CD4-positive, CD25-positive, alpha-beta regulatory T cell (primary cell): ENCODE data around the gene RAP2A. TPM values are rescaled to one million over a fixed set of nuclear protein-coding genes. Genes with fewer than 3 reads are reported as not detected.

Experiments used
- ATAC-seq, 2 donors: fragments of 150-1000 bp; cut with Tn5 transposase; one replicate each; pipeline ENCODE4 v1.10.0; 2021; ENCODE audit warnings: low read depth in 2 of 2, moderate number of reproducible peaks in 2 of 2, moderate library complexity in 1 of 2
- DNase-seq, 3 donors: peaks; one replicate each; pipeline versions ENCODE4 v3.0.0 to v3.0.0-alpha.2; 2012 to 2022; ENCODE audit warnings: mixed read lengths in 1 of 3
- H3K27ac ChIP-seq: one replicate; pipeline ENCODE4 v1.7.0; 2013; ENCODE audit warnings: mild to moderate bottlenecking, low read length; ENCODE audit not compliant: insufficient read depth, poor library complexity, severe bottlenecking
- H3K27me3 ChIP-seq: one replicate; pipeline ENCODE4 v1.7.0; 2013; ENCODE audit warnings: low read length; ENCODE audit not compliant: control insufficient read depth, insufficient read depth
- H3K36me3 ChIP-seq: one replicate; pipeline ENCODE4 v1.7.0; 2013; ENCODE audit warnings: mild to moderate bottlenecking, low read length, moderate library complexity; ENCODE audit not compliant: control insufficient read depth, insufficient read depth
- H3K4me1 ChIP-seq: 2 replicates; pipeline ENCODE4 v1.7.0; 2013; ENCODE audit warnings: mild to moderate bottlenecking, low read length; ENCODE audit not compliant: insufficient read depth, control insufficient read depth, poor library complexity, severe bottlenecking
- H3K4me3 ChIP-seq: one replicate; pipeline ENCODE4 v1.7.0; 2013; ENCODE audit warnings: low read depth, mild to moderate bottlenecking, low read length, moderate library complexity
- H3K9me3 ChIP-seq, 2 experiments: 1 replicate in 1 of 2; 2 replicates in 1 of 2; pipeline ENCODE4 v1.7.0; 2013; ENCODE audit warnings: low read length in 2 of 2, mild to moderate bottlenecking in 1 of 2, moderate library complexity in 1 of 2; ENCODE audit not compliant: control insufficient read depth in 2 of 2
- H3K27ac Mint-ChIP-seq, 3 donors: one replicate each; pipeline ENCODE4 v1.8.0; 2020 to 2022; ENCODE audit warnings: mild to moderate bottlenecking in 3 of 3, mixed read lengths in 3 of 3, moderate library complexity in 2 of 3
- H3K27me3 Mint-ChIP-seq: one replicate; pipeline ENCODE4 v1.8.0; 2022; ENCODE audit warnings: mild to moderate bottlenecking, mixed read lengths
- H3K36me3 Mint-ChIP-seq: one replicate; pipeline ENCODE4 v1.8.0; 2020; ENCODE audit warnings: mixed read lengths
- H3K4me1 Mint-ChIP-seq, 4 donors: one replicate each; pipeline ENCODE4 v1.8.0; 2020 to 2022; ENCODE audit warnings: mixed read lengths in 4 of 4, mild to moderate bottlenecking in 1 of 4
- H3K4me3 Mint-ChIP-seq, 4 donors: one replicate each; pipeline ENCODE4 v1.8.0; 2020 to 2022; ENCODE audit warnings: mild to moderate bottlenecking in 4 of 4, mixed read lengths in 4 of 4, moderate library complexity in 3 of 4
- H3K9me3 Mint-ChIP-seq, 7 donors: one replicate each; pipeline ENCODE4 v1.8.0; 2020 to 2022; ENCODE audit warnings: mixed read lengths in 7 of 7, mild to moderate bottlenecking in 3 of 7, moderate library complexity in 2 of 7
- polyA plus RNA-seq, 4 donors: library from polyadenylated mRNA; unstranded; fragments of 300-500 nt; fragmentation: Illumina TruSeq; gene quantifications; one replicate each; pipeline ENCODE4 v1.2.3, GENCODE V29; 2021
- total RNA-seq: library from RNA; stranded (reverse); gene quantifications from one replicate; pipeline ENCODE4 v1.2.3, GENCODE V29; 2022

The RAP2A gene
- total and polyA plus RNA-seq, 5 donors from 2014 or later, result 2.6 to 24.0 (median 4.9) TPM

GRCh38 chr13:97498419-97498818 lies 64.5 kb downstream of the RAP2A start:
- Mint-ChIP-seq H3K9me3 (peaks cover 0 to 15% (median 0%) of the 10 kb centered on the region in 7 donors), H3K4me3 (no peak overlapping the region), H3K27me3 (peaks cover 13% of the 10 kb centered on the region), H3K36me3 (no peaks in the 10 kb centered on the region), H3K4me1 (no peaks in the 10 kb centered on the region), H3K27ac (no peak overlapping the region)
- Histone ChIP-seq H3K36me3 (no peaks in the 10 kb centered on the region), H3K9me3 (no peaks in the 10 kb centered on the region), H3K27me3 (peaks cover under 1% of the 10 kb centered on the region), H3K4me1 (no peaks in the 10 kb centered on the region), H3K4me3 (no peak overlapping the region), H3K27ac (no peak overlapping the region)
- DNase-seq (no peak), ATAC-seq (no peak)

- no peak for DNase-seq
- Mint-ChIP-seq H3K27me3 (peaks cover 10% of the 10 kb centered on the region), H3K9me3 (peaks cover 0 to 11% (median 0%) of the 10 kb centered on the region in 7 donors), H3K4me1 (no peaks in the 10 kb centered on the region), H3K36me3 (no peaks in the 10 kb centered on the region), H3K4me3 (no peak overlapping the region), H3K27ac (no peak overlapping the region)
- no peak overlapping the region for H3K4me3 ChIP-seq
- ATAC-seq, result no peak
- H3K27ac ChIP-seq, result no peak overlapping the region
- no peaks in the 10 kb centered on the region for H3K36me3 ChIP-seq
- H3K4me1 ChIP-seq, result no peaks in the 10 kb centered on the region
- no peaks in the 10 kb centered on the region for H3K27me3 ChIP-seq
- H3K9me3 ChIP-seq, result no peaks in the 10 kb centered on the region
These were observed 65.2 kb downstream of the RAP2A start for GRCh38 chr13:97499181-97499580.

GRCh38 chr13:97502181-97502580 lies 68.2 kb downstream of the RAP2A start:
- H3K9me3 Mint-ChIP-seq, result peaks cover 0 to 8% (median 0%) of the 10 kb centered on the region in 7 donors
- Histone ChIP-seq H3K27ac (no peak overlapping the region), H3K4me1 (no peaks in the 10 kb centered on the region), H3K4me3 (no peak overlapping the region), H3K9me3 (no peaks in the 10 kb centered on the region), H3K27me3 (peaks cover 5% of the 10 kb centered on the region), H3K36me3 (no peaks in the 10 kb centered on the region)
- peaks cover 7% of the 10 kb centered on the region for H3K27me3 Mint-ChIP-seq
- no peak overlapping the region for H3K4me3 Mint-ChIP-seq
- no peak for DNase-seq
- H3K4me1 Mint-ChIP-seq, result no peaks in the 10 kb centered on the region
- H3K27ac Mint-ChIP-seq, result no peak overlapping the region
- ATAC-seq, result no peak
- H3K36me3 Mint-ChIP-seq, result no peaks in the 10 kb centered on the region

GRCh38 chr13:97502706-97503105 lies 68.7 kb downstream of the RAP2A start:
- no peaks in the 10 kb centered on the region for H3K4me1 ChIP-seq
- no peak overlapping the region for H3K4me3 ChIP-seq
- H3K27me3 ChIP-seq, result peaks cover 5% of the 10 kb centered on the region
- peaks cover 11% of the 10 kb centered on the region for H3K27me3 Mint-ChIP-seq
- no peak for DNase-seq
- peaks cover 0 to 5% (median 0%) of the 10 kb centered on the region in 7 donors for H3K9me3 Mint-ChIP-seq
- no peak for ATAC-seq
- no peaks in the 10 kb centered on the region for H3K36me3 Mint-ChIP-seq
- H3K9me3 ChIP-seq, result no peaks in the 10 kb centered on the region
- no peak overlapping the region for H3K4me3 Mint-ChIP-seq
- no peak overlapping the region for H3K27ac ChIP-seq
- no peak overlapping the region for H3K27ac Mint-ChIP-seq
- no peaks in the 10 kb centered on the region for H3K36me3 ChIP-seq
- no peaks in the 10 kb centered on the region for H3K4me1 Mint-ChIP-seq

- no peaks in the 10 kb centered on the region for H3K36me3 ChIP-seq
- Mint-ChIP-seq H3K9me3 (peaks cover 0 to 7% (median 2%) of the 10 kb centered on the region in 7 donors), H3K27ac (no peak overlapping the region), H3K4me1 (no peaks in the 10 kb centered on the region), H3K4me3 (no peak overlapping the region), H3K36me3 (no peaks in the 10 kb centered on the region), H3K27me3 (peaks cover 11% of the 10 kb centered on the region)
- ATAC-seq (no peak), DNase-seq (no peak)
- H3K9me3 ChIP-seq, result no peaks in the 10 kb centered on the region
- H3K4me3 ChIP-seq, result no peak overlapping the region
- H3K27ac ChIP-seq, result no peak overlapping the region
- H3K27me3 ChIP-seq, result peaks cover 5% of the 10 kb centered on the region
- no peaks in the 10 kb centered on the region for H3K4me1 ChIP-seq
These were observed 71.0 kb downstream of the RAP2A start for GRCh38 chr13:97505017-97505416.

- Mint-ChIP-seq H3K27me3 (peaks cover 11% of the 10 kb centered on the region), H3K4me3 (no peak overlapping the region), H3K36me3 (no peaks in the 10 kb centered on the region), H3K9me3 (peaks cover 0 to 11% (median 2%) of the 10 kb centered on the region in 7 donors), H3K27ac (no peak overlapping the region), H3K4me1 (no peaks in the 10 kb centered on the region)
- Histone ChIP-seq H3K36me3 (no peaks in the 10 kb centered on the region), H3K4me1 (no peaks in the 10 kb centered on the region), H3K9me3 (no peaks in the 10 kb centered on the region), H3K27ac (no peak overlapping the region), H3K27me3 (peaks cover 7% of the 10 kb centered on the region), H3K4me3 (no peak overlapping the region)
- DNase-seq (no peak), ATAC-seq (no peak)
These were observed 72.5 kb downstream of the RAP2A start for GRCh38 chr13:97506511-97506910.

GRCh38 chr13:97512732-97513131 lies 78.8 kb downstream of the RAP2A start:
- H3K4me1 ChIP-seq, result no peaks in the 10 kb centered on the region
- H3K4me3 ChIP-seq, result no peak overlapping the region
- no peak for DNase-seq
- no peaks in the 10 kb centered on the region for H3K9me3 ChIP-seq
- no peak overlapping the region for H3K27ac ChIP-seq
- H3K27me3 ChIP-seq, result peaks cover 2% of the 10 kb centered on the region
- Mint-ChIP-seq H3K4me3 (no peak overlapping the region), H3K4me1 (no peaks in the 10 kb centered on the region), H3K27ac (no peak overlapping the region), H3K36me3 (no peaks in the 10 kb centered on the region), H3K27me3 (peaks cover 12% of the 10 kb centered on the region), H3K9me3 (peaks cover 0 to 21% (median 5%) of the 10 kb centered on the region in 7 donors)
- no peak for ATAC-seq
- H3K36me3 ChIP-seq, result no peaks in the 10 kb centered on the region

GRCh38 chr13:97515643-97516042 lies 81.7 kb downstream of the RAP2A start:
- H3K27ac ChIP-seq, result no peak overlapping the region
- H3K4me1 ChIP-seq, result no peaks in the 10 kb centered on the region
- no peak overlapping the region for H3K4me3 ChIP-seq
- H3K9me3 ChIP-seq, result no peaks in the 10 kb centered on the region
- H3K4me1 Mint-ChIP-seq, result no peaks in the 10 kb centered on the region
- H3K36me3 ChIP-seq, result no peaks in the 10 kb centered on the region
- H3K9me3 Mint-ChIP-seq, result peaks cover 0 to 12% (median 4%) of the 10 kb centered on the region in 7 donors
- no peaks in the 10 kb centered on the region for H3K36me3 Mint-ChIP-seq
- H3K27me3 Mint-ChIP-seq, result peaks cover 14% of the 10 kb centered on the region
- ATAC-seq, result no peak
- no peak overlapping the region for H3K27ac Mint-ChIP-seq
- no peak for DNase-seq
- H3K4me3 Mint-ChIP-seq, result no peak overlapping the region
- H3K27me3 ChIP-seq, result peaks cover under 1% of the 10 kb centered on the region
